Testis (tissue), 2 donors: ENCODE results near the gene SORCS3.

Source experiments
- POLR2A ChIP-seq: fragments of 450-650 bp; IDR thresholded peaks from one replicate; pipeline ENCODE4 v1.6.1; 2017; ENCODE audit warnings: antibody characterized with exemption, mild to moderate bottlenecking, moderate library complexity
- TF ChIP-seq, protein P1 (sequence below), 3 experiments: fragments of 450-650 bp in 2 of 3; fragments of 200-600 bp in 1 of 3; sonication (generic) in 1 of 3; IDR thresholded peaks; one replicate each; pipeline ENCODE4 v1.5.1; 2016 to 2019; ENCODE audit warnings: antibody characterized with exemption in 3 of 3, mild to moderate bottlenecking in 2 of 3, moderate library complexity in 1 of 3

DNA sequence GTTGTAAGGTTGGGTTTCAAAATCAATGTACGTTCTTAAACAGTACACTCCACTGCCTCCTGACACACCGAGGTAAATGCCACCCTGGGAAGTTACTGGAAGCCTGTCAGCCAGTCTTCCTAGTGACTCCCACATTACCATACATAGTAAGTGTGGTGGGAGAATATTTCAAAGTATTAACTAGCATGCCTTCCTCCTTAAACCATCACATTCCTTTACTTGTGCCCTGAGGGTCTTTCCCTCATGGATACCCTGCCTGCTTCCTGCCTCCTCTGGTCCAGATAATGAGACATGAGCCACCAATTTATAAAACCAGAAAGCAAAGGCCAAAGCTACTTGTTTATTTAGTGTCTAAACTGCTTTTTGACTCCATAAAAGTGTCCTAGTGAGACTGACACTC is 23.3 kb upstream of the SORCS3 start:
- TF ChIP-seq, protein P1, sequence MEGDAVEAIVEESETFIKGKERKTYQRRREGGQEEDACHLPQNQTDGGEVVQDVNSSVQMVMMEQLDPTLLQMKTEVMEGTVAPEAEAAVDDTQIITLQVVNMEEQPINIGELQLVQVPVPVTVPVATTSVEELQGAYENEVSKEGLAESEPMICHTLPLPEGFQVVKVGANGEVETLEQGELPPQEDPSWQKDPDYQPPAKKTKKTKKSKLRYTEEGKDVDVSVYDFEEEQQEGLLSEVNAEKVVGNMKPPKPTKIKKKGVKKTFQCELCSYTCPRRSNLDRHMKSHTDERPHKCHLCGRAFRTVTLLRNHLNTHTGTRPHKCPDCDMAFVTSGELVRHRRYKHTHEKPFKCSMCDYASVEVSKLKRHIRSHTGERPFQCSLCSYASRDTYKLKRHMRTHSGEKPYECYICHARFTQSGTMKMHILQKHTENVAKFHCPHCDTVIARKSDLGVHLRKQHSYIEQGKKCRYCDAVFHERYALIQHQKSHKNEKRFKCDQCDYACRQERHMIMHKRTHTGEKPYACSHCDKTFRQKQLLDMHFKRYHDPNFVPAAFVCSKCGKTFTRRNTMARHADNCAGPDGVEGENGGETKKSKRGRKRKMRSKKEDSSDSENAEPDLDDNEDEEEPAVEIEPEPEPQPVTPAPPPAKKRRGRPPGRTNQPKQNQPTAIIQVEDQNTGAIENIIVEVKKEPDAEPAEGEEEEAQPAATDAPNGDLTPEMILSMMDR (IDR thresholded peaks at IDR 0.05), result no peak
- no peak for TF ChIP-seq POLR2A
